ENCODE measurements around the gene AGPAT3.

DNA sequence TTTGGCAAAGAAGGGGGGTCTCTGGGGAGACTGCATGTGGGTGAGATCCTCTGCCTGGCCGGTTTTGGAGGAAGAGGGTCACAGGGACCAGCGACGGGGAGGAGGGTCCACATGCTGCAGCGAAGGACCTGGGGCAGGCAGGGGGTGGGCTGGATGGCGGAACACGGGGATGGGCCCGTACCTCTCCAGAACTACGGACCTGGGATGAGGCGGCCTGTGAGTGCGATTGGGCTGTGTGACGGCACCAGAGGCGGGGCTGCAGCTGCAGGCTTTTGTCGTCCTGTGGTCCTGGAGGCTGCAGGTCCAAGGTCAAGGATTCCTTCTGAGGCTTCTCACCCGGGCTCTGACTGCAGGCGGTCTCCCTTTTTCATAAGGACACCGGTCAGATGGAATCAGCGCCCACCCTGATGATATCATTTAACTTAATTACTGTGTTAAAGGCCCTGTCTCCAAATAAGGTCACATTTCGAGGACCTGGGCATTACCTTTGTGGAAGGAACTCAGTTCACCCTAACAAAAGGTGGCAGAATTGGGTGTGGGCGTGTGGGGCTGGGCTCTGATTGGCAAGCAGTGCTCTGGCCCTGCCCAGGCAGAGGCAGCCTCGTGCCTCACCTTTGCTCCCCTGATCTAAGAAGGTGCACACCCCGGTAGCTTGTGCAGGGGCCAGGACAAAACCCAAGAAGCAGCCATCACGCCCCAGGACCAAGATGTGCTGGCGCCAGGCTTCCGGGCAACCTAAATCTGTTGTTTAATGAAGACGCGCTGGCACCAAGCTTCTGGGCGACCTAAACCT, 87.1 kb downstream of the AGPAT3 start:
- TF ChIP-seq, protein P1, sequence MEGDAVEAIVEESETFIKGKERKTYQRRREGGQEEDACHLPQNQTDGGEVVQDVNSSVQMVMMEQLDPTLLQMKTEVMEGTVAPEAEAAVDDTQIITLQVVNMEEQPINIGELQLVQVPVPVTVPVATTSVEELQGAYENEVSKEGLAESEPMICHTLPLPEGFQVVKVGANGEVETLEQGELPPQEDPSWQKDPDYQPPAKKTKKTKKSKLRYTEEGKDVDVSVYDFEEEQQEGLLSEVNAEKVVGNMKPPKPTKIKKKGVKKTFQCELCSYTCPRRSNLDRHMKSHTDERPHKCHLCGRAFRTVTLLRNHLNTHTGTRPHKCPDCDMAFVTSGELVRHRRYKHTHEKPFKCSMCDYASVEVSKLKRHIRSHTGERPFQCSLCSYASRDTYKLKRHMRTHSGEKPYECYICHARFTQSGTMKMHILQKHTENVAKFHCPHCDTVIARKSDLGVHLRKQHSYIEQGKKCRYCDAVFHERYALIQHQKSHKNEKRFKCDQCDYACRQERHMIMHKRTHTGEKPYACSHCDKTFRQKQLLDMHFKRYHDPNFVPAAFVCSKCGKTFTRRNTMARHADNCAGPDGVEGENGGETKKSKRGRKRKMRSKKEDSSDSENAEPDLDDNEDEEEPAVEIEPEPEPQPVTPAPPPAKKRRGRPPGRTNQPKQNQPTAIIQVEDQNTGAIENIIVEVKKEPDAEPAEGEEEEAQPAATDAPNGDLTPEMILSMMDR (IDR thresholded peaks at IDR 0.05), result no peak
- no peak for TF ChIP-seq HOXA7 (CRISPR knock-in tag; IDR thresholded peaks at IDR 0.05)
- TF ChIP-seq, protein P2, sequence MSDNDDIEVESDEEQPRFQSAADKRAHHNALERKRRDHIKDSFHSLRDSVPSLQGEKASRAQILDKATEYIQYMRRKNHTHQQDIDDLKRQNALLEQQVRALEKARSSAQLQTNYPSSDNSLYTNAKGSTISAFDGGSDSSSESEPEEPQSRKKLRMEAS (IDR thresholded peaks at IDR 0.05), result no peak
- no peak for TF ChIP-seq POLR2A (IDR thresholded peaks at IDR 0.05; ENCODE audit: low read length)
- TF ChIP-seq EP300 (IDR thresholded peaks at IDR 0.05), result no peak
- TF ChIP-seq, protein P3, sequence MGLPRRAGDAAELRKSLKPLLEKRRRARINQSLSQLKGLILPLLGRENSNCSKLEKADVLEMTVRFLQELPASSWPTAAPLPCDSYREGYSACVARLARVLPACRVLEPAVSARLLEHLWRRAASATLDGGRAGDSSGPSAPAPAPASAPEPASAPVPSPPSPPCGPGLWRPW (IDR thresholded peaks at IDR 0.05), result no peak
- no peak for TF ChIP-seq RAD21 (conservative IDR thresholded peaks at IDR 0.05 in 1 of 2, IDR thresholded peaks at IDR 0.05 in 1 of 2)
- TF ChIP-seq, protein P4, sequence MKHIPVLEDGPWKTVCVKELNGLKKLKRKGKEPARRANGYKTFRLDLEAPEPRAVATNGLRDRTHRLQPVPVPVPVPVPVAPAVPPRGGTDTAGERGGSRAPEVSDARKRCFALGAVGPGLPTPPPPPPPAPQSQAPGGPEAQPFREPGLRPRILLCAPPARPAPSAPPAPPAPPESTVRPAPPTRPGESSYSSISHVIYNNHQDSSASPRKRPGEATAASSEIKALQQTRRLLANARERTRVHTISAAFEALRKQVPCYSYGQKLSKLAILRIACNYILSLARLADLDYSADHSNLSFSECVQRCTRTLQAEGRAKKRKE (CRISPR knock-in tag; IDR thresholded peaks at IDR 0.05; ENCODE audit: low read depth), result no peak
- TF ChIP-seq ZC3H11A (IDR thresholded peaks at IDR 0.05), result no peak
- TF ChIP-seq, protein P5, sequence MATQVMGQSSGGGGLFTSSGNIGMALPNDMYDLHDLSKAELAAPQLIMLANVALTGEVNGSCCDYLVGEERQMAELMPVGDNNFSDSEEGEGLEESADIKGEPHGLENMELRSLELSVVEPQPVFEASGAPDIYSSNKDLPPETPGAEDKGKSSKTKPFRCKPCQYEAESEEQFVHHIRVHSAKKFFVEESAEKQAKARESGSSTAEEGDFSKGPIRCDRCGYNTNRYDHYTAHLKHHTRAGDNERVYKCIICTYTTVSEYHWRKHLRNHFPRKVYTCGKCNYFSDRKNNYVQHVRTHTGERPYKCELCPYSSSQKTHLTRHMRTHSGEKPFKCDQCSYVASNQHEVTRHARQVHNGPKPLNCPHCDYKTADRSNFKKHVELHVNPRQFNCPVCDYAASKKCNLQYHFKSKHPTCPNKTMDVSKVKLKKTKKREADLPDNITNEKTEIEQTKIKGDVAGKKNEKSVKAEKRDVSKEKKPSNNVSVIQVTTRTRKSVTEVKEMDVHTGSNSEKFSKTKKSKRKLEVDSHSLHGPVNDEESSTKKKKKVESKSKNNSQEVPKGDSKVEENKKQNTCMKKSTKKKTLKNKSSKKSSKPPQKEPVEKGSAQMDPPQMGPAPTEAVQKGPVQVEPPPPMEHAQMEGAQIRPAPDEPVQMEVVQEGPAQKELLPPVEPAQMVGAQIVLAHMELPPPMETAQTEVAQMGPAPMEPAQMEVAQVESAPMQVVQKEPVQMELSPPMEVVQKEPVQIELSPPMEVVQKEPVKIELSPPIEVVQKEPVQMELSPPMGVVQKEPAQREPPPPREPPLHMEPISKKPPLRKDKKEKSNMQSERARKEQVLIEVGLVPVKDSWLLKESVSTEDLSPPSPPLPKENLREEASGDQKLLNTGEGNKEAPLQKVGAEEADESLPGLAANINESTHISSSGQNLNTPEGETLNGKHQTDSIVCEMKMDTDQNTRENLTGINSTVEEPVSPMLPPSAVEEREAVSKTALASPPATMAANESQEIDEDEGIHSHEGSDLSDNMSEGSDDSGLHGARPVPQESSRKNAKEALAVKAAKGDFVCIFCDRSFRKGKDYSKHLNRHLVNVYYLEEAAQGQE (IDR thresholded peaks at IDR 0.05), result no peak
- TF ChIP-seq CEBPB (IDR thresholded peaks at IDR 0.05), result no peak
- no peak for TF ChIP-seq HOXB5 (CRISPR knock-in tag; IDR thresholded peaks at IDR 0.05)
- no peak for TF ChIP-seq CHD2 (IDR thresholded peaks at IDR 0.05; ENCODE audit: low read length, partially characterized antibody)
- TF ChIP-seq, protein P6, sequence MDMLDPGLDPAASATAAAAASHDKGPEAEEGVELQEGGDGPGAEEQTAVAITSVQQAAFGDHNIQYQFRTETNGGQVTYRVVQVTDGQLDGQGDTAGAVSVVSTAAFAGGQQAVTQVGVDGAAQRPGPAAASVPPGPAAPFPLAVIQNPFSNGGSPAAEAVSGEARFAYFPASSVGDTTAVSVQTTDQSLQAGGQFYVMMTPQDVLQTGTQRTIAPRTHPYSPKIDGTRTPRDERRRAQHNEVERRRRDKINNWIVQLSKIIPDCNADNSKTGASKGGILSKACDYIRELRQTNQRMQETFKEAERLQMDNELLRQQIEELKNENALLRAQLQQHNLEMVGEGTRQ (IDR thresholded peaks at IDR 0.05), result no peak
